GM12878 (cell line): ENCODE results near the gene ECSIT. TPM values are rescaled to one million over a fixed set of nuclear protein-coding genes. Genes with fewer than 3 reads are reported as not detected.

Experiments used
- ATF3 ChIP-seq: IDR thresholded peaks from 2 replicates; pipeline ENCODE4 v1.6.1; 2011; ENCODE audit warnings: low read depth, mild to moderate bottlenecking, low read length, moderate library complexity, borderline replicate concordance; ENCODE audit errors: extremely low read depth
- ATF7 ChIP-seq: fragments of 450-650 bp; IDR thresholded peaks from 2 replicates; pipeline ENCODE4 v1.6.1; 2016; ENCODE audit warnings: low read depth, mild to moderate bottlenecking
- CHD1 ChIP-seq: IDR thresholded peaks from 2 replicates; pipeline ENCODE4 v1.6.1; 2012; ENCODE audit warnings: low read depth, low read length, improper control_type of control experiment
- CTCF ChIP-seq, 3 experiments: IDR thresholded peaks in 2 of 3; conservative IDR thresholded peaks in 1 of 3; 2 replicates each; pipeline ENCODE4 v1.5.1; 2011; ENCODE audit warnings: low read depth in 3 of 3, low read length in 3 of 3, mild to moderate bottlenecking in 3 of 3, control low read depth in 2 of 3, moderate library complexity in 2 of 3, inconsistent platforms in 1 of 3, mixed read lengths in 1 of 3; ENCODE audit not compliant: control insufficient read depth in 2 of 3, insufficient read depth in 1 of 3; ENCODE audit errors: extremely low read depth in 1 of 3
- E2F4 ChIP-seq: IDR thresholded peaks from 2 replicates; pipeline ENCODE4 v1.6.1; 2012; ENCODE audit warnings: low read depth, low read length, improper control_type of control experiment
- E4F1 ChIP-seq: fragments of 450-650 bp; IDR thresholded peaks from 2 replicates; pipeline ENCODE4 v1.6.1; 2018; ENCODE audit warnings: borderline replicate concordance, mild to moderate bottlenecking; ENCODE audit not compliant: partially characterized antibody
- IKZF2 ChIP-seq, 2 experiments: fragments of 450-650 bp; IDR thresholded peaks; 2 replicates each; pipeline ENCODE4 v1.6.1; 2017; ENCODE audit warnings: mild to moderate bottlenecking in 2 of 2, moderate library complexity in 2 of 2
- IRF4 ChIP-seq: IDR thresholded peaks from 2 replicates; pipeline ENCODE4 v1.6.1; 2011; ENCODE audit warnings: low read depth, low read length
- IRF5 ChIP-seq: fragments of 450-650 bp; IDR thresholded peaks from 2 replicates; pipeline ENCODE4 v1.6.1; 2017; ENCODE audit warnings: borderline replicate concordance
- LARP7 ChIP-seq: fragments of 450-650 bp; IDR thresholded peaks from 2 replicates; pipeline ENCODE4 v1.6.1; 2017; ENCODE audit warnings: mild to moderate bottlenecking
- PAX5 ChIP-seq: IDR thresholded peaks from 2 replicates; pipeline ENCODE4 v1.6.1; 2011; ENCODE audit warnings: low read depth, low read length, borderline replicate concordance
- POLR2AphosphoS5 ChIP-seq: IDR thresholded peaks from 2 replicates; pipeline ENCODE4 v1.6.1; 2011; ENCODE audit warnings: mild to moderate bottlenecking, low read length, inconsistent platforms
- STAT1 ChIP-seq: fragments of 450-650 bp; conservative IDR thresholded peaks from 2 replicates; pipeline ENCODE4 v1.6.1; 2014; ENCODE audit warnings: antibody characterized with exemption, mild to moderate bottlenecking
- TARDBP ChIP-seq: IDR thresholded peaks from 2 replicates; pipeline ENCODE4 v1.6.1; 2016; ENCODE audit warnings: borderline replicate concordance
- USF2 ChIP-seq: IDR thresholded peaks from 2 replicates; pipeline ENCODE4 v1.6.1; 2011; ENCODE audit warnings: low read depth, low read length, improper control_type of control experiment, borderline replicate concordance
- WRNIP1 ChIP-seq: IDR thresholded peaks from 2 replicates; pipeline ENCODE4 v1.6.1; 2011; ENCODE audit warnings: low read depth, low read length, improper control_type of control experiment, borderline replicate concordance
- ZBED1 ChIP-seq: IDR thresholded peaks from 2 replicates; pipeline ENCODE4 v1.6.1; 2016; ENCODE audit warnings: borderline replicate concordance
- ZBTB11 ChIP-seq: fragments of 450-650 bp; formaldehyde crosslinking; IDR thresholded peaks from 2 replicates; pipeline ENCODE4 v1.5.0; 2022; ENCODE audit warnings: mild to moderate bottlenecking, missing genetic modification characterization
- polyA plus RNA-seq, 11 experiments: library from polyadenylated mRNA; depleted of rRNA in 4 of 11; unstranded in 6 of 11; stranded (reverse) in 5 of 11; fragments of >200 nt; fragmentation: Nextera tagmentation in 4 of 11; fragmentation: Illumina TruSeq in 1 of 11; extraction: Ambion mirVana in 4 of 11; extraction: Trizol in 1 of 11; gene quantifications; 1 replicate in 1 of 11; 2 replicates in 10 of 11; pipeline versions ENCODE4 v1.2.1 to v1.2.3, GENCODE V29; 2011 to 2016; ENCODE audit warnings: inconsistent platforms in 2 of 11, missing spikeins in 2 of 11, low read depth in 1 of 11
- total RNA-seq, 4 experiments: library from RNA; depleted of rRNA in 3 of 4; stranded (reverse); fragments of >200 nt in 3 of 4; fragmentation: Illumina TruSeq in 1 of 4; extraction: Trizol in 1 of 4; gene quantifications; 2 replicates each; pipeline versions ENCODE4 v1.2.1 to v1.2.3, GENCODE V29; 2013 to 2021

ECSIT gene
- total and polyA plus RNA-seq, 10 of the 15 experiments (the other 5 are each of a cell fraction or from before 2014, with no cell fraction given), result 1.0 to 59.6 (median 41.3) TPM

- no peak for TF ChIP-seq IRF5
- no peak for TF ChIP-seq TARDBP
- no peak for TF ChIP-seq ZBED1
- TF ChIP-seq E2F4, result no peak
- TF ChIP-seq ZBTB11, result no peak
- peak; percentile 86; the same call in 1 of the 2 replicates for TF ChIP-seq STAT1
- peak; percentile 96 for TF ChIP-seq ATF3
- TF ChIP-seq USF2, result peak; percentile 94
- TF ChIP-seq WRNIP1, result no peak
- peak; percentile 82; the same call in 1 of the 2 replicates for TF ChIP-seq PAX5
- peak in 1 of 2 experiments; percentile 31; a peak in 1 of 4 replicates for TF ChIP-seq IKZF2 (IDR thresholded peaks at IDR 0.05)
- TF ChIP-seq ATF7, result no peak
- no peak for TF ChIP-seq CHD1
- no peak for TF ChIP-seq POLR2AphosphoS5
- TF ChIP-seq CTCF (IDR thresholded peaks at IDR 0.05 in 2 of 3, conservative IDR thresholded peaks at IDR 0.05 in 1 of 3; ENCODE audit: control insufficient read depth in 2 of 3, extremely low read depth in 1 of 3, insufficient read depth in 1 of 3, low read depth in 3 of 3, low read length in 3 of 3), result peak; percentile 83 to 99 (median 93); a peak in 5 of 6 replicates
- TF ChIP-seq IRF4, result peak; percentile 5; the same call in 1 of the 2 replicates
- TF ChIP-seq LARP7, result peak; percentile 92
- TF ChIP-seq E4F1, result no peak
Observed at GRCh38 chr19:11482384-11483050, 46.4 kb downstream of the ECSIT start (continued).
